HepG2 (cell line): ENCODE data around the gene IER2. TPM values are rescaled to one million over a fixed set of nuclear protein-coding genes. Genes with fewer than 3 reads are reported as not detected.

Experiments used
- CEBPB ChIP-seq: IDR thresholded peaks from 2 replicates; pipeline ENCODE4 v1.6.1; 2011; ENCODE audit warnings: low read depth, low read length, improper control_type of control experiment, borderline replicate concordance
- CREM ChIP-seq, 2 experiments: sonication (generic) in 1 of 2; formaldehyde crosslinking in 1 of 2; IDR thresholded peaks; 2 replicates each; pipeline versions ENCODE4 v1.4.0 to v1.6.1; 2016 to 2020; ENCODE audit warnings: antibody characterized with exemption in 1 of 2, mild to moderate bottlenecking in 1 of 2, missing genetic modification reagents in 1 of 2
- EEA1 ChIP-seq: sonication (generic); formaldehyde crosslinking; IDR thresholded peaks from 2 replicates; pipeline ENCODE4 v1.5.1; 2020; ENCODE audit warnings: mild to moderate bottlenecking, missing genetic modification reagents, borderline replicate concordance
- ETV6 ChIP-seq: sonication (generic); formaldehyde crosslinking; conservative IDR thresholded peaks from 2 replicates; pipeline ENCODE4 v1.4.0; 2020; ENCODE audit warnings: missing genetic modification reagents
- FIP1L1 ChIP-seq: fragments of 200-400 bp; formaldehyde crosslinking; IDR thresholded peaks from 2 replicates; pipeline ENCODE4 v1.6.1; 2018; ENCODE audit warnings: low read depth, mild to moderate bottlenecking, low read length, moderate library complexity, borderline replicate concordance; ENCODE audit not compliant: insufficient read depth
- MEF2D ChIP-seq: sonication (generic); formaldehyde crosslinking; IDR thresholded peaks from 2 replicates; pipeline ENCODE4 v1.5.1; 2020; ENCODE audit warnings: mild to moderate bottlenecking, missing genetic modification reagents
- NFE2 ChIP-seq: sonication (generic); formaldehyde crosslinking; IDR thresholded peaks from 2 replicates; pipeline ENCODE4 v1.4.0; 2020; ENCODE audit warnings: missing genetic modification reagents
- PLSCR1 ChIP-seq: sonication (generic); formaldehyde crosslinking; IDR thresholded peaks from 2 replicates; pipeline ENCODE4 v1.5.0; 2020; ENCODE audit warnings: missing genetic modification reagents, mild to moderate bottlenecking, borderline replicate concordance
- PRDM4 ChIP-seq: sonication (generic); formaldehyde crosslinking; IDR thresholded peaks from 2 replicates; pipeline ENCODE4 v1.9.0; 2021; ENCODE audit warnings: missing genetic modification reagents, borderline replicate concordance
- RELA ChIP-seq: sonication (generic); formaldehyde crosslinking; IDR thresholded peaks from 2 replicates; pipeline ENCODE4 v1.4.0; 2020; ENCODE audit warnings: missing genetic modification reagents
- RFXAP ChIP-seq: sonication (generic); formaldehyde crosslinking; IDR thresholded peaks from 2 replicates; pipeline ENCODE4 v1.4.0; 2020; ENCODE audit warnings: missing genetic modification reagents, borderline replicate concordance
- SALL1 ChIP-seq: sonication (generic); formaldehyde crosslinking; IDR thresholded peaks from 2 replicates; pipeline ENCODE4 v1.8.0; 2022; ENCODE audit warnings: mild to moderate bottlenecking, missing genetic modification reagents
- SMARCE1 ChIP-seq: fragments of 450-650 bp; IDR thresholded peaks from 2 replicates; pipeline ENCODE4 v1.6.1; 2017; ENCODE audit warnings: borderline replicate concordance
- ZHX1 ChIP-seq: sonication (generic); formaldehyde crosslinking; IDR thresholded peaks from 2 replicates; pipeline ENCODE4 v1.8.1; 2022; ENCODE audit warnings: low read depth, mild to moderate bottlenecking, missing genetic modification reagents
- ZNF572 ChIP-seq: sonication (generic); formaldehyde crosslinking; IDR thresholded peaks from 2 replicates; pipeline ENCODE4 v1.5.1; 2020; ENCODE audit warnings: mild to moderate bottlenecking, missing genetic modification reagents
- ZNF589 ChIP-seq: sonication (generic); formaldehyde crosslinking; conservative IDR thresholded peaks from 2 replicates; pipeline ENCODE4 v1.8.0; 2022; ENCODE audit warnings: mild to moderate bottlenecking, moderate library complexity, missing genetic modification reagents
- ZSCAN12 ChIP-seq: sonication (generic); formaldehyde crosslinking; IDR thresholded peaks from 2 replicates; pipeline ENCODE4 v1.9.0; 2021; ENCODE audit warnings: mild to moderate bottlenecking, missing genetic modification reagents
- polyA plus RNA-seq, 8 experiments: library from polyadenylated mRNA; depleted of rRNA in 3 of 8; stranded (reverse) in 7 of 8; unstranded in 1 of 8; fragments of >200 nt; fragmentation: Illumina TruSeq in 4 of 8; extraction: Trizol in 4 of 8; gene quantifications; 2 replicates each; pipeline versions ENCODE4 v1.2.1 to v1.2.3, GENCODE V29; 2011 to 2016; ENCODE audit warnings: low read depth in 4 of 8, missing spikeins in 1 of 8, mixed read lengths in 1 of 8; ENCODE audit not compliant: insufficient read depth in 1 of 8
- total RNA-seq, 5 experiments: library from RNA; depleted of rRNA; stranded (reverse); fragments of >200 nt; fragmentation: Illumina TruSeq; extraction: Trizol; gene quantifications; 2 replicates each; pipeline ENCODE4 v1.2.3, GENCODE V29; 2016; ENCODE audit warnings: low read depth in 1 of 5
- TF ChIP-seq, protein P1 (sequence below): sonication (generic); formaldehyde crosslinking; IDR thresholded peaks from 2 replicates; pipeline ENCODE4 v1.8.0; 2022; ENCODE audit warnings: mild to moderate bottlenecking, missing genetic modification reagents, moderate library complexity
- TF ChIP-seq, protein P2 (sequence below): sonication (generic); formaldehyde crosslinking; IDR thresholded peaks from 2 replicates; pipeline ENCODE4 v1.8.0; 2022; ENCODE audit warnings: missing genetic modification reagents, mild to moderate bottlenecking, inconsistent platforms, borderline replicate concordance

IER2 gene
- total and polyA plus RNA-seq, 2 of the 13 experiments (the other 11 are each of a cell fraction or from before 2014, with no cell fraction given), result 10.1 to 14.3 TPM

DNA sequence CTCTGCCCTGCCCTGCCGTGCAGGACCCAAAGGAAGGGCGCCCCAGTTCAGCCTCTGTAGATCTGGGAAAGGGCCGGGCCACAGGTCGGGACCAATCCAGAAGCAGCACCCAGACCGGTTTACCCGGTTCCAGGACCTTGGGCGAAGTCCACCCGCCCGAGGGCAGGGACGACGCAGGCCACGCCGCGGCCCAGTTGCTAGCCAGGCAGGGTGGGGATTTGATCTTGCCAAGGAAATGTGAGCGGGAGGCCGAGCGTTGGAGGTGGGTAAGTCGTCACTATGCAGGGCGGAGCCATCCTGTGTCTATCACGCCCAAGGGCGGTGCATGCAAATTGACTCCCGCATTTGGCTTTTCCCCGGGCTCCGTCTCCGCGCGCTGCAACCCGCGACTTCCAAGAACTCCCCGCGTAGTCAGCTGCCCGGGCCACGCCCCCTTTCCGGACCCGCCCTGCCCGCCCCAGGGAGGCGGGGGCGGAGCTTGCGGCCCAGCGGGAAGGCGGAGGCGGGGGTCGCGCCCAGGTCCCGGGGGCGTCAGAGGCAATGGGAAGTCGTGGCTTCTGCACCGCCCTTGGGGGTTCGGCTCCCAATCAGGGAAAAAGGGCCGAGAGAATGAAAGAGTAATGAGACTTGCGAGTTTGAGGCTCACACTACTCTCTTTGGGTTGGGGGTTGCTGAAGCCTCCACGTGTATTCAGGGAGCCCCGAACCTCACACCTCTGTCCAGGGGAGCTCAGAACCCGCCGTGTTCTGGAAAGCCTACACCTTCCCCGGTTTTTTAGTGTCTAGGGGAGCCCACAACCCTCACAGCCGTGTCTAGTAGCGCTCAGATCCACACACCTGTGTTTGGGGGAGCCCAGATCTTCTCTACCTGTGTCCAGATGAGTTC lies 12.8 kb downstream of the IER2 start (continued):
- TF ChIP-seq, protein P1, sequence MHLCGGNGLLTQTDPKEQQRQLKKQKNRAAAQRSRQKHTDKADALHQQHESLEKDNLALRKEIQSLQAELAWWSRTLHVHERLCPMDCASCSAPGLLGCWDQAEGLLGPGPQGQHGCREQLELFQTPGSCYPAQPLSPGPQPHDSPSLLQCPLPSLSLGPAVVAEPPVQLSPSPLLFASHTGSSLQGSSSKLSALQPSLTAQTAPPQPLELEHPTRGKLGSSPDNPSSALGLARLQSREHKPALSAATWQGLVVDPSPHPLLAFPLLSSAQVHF (CRISPR knock-in tag), result no peak
- TF ChIP-seq EEA1 (CRISPR knock-in tag) (no peak), CEBPB (no peak), RELA (CRISPR knock-in tag) (no peak), SMARCE1 (no peak), PRDM4 (CRISPR knock-in tag) (no peak), ZNF589 (CRISPR knock-in tag) (no peak), ZSCAN12 (CRISPR knock-in tag) (no peak), ETV6 (CRISPR knock-in tag) (no peak; the same call in 1 of the 2 replicates), RFXAP (CRISPR knock-in tag) (0 out of 2 replicates have a peak, but pooled peaks have one; percentile 85), CREM (IDR thresholded peaks at IDR 0.05) (peak; percentile 64), CREM (CRISPR knock-in tag; IDR thresholded peaks at IDR 0.05) (no peak), FIP1L1 (no peak), NFE2 (CRISPR knock-in tag) (no peak), MEF2D (no peak), ZNF572 (CRISPR knock-in tag) (0 out of 2 replicates have a peak, but pooled peaks have one; percentile 67), SALL1 (peak; percentile 89), PLSCR1 (CRISPR knock-in tag) (no peak), ZHX1 (CRISPR knock-in tag) (0 out of 2 replicates have a peak, but pooled peaks have one; percentile 80)
- TF ChIP-seq, protein P2, sequence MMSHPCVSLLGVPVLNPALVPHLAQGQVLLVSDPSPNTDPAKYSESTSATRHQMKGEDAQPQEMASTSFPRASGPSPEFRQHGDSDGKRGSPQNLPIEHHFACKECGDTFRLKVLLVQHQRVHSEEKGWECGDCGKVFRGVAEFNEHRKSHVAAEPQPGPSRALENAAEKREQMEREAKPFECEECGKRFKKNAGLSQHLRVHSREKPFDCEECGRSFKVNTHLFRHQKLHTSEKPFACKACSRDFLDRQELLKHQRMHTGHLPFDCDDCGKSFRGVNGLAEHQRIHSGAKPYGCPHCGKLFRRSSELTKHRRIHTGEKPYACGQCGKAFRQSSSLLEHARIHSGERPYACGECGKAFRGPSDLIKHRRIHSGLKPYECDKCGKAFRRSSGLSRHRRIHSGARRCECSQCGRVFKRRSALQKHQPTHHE (CRISPR knock-in tag), result peak; percentile 75; the same call in 1 of the 2 replicates
